Stimulated activated CD8-positive, alpha-beta memory T cell treated with anti-CD3 and anti-CD28 coated beads, Interleukin-15, amount 100 ng/mL, for 48 hours (primary cell): ENCODE measurements around the gene ZCCHC24.

ENCODE experiments used
- DNase-seq, 2 donors: peaks; one replicate each; pipeline ENCODE4 v3.0.0-alpha.2; 2020; ENCODE audit warnings: low read depth in 2 of 2

Gene ZCCHC24

DNA sequence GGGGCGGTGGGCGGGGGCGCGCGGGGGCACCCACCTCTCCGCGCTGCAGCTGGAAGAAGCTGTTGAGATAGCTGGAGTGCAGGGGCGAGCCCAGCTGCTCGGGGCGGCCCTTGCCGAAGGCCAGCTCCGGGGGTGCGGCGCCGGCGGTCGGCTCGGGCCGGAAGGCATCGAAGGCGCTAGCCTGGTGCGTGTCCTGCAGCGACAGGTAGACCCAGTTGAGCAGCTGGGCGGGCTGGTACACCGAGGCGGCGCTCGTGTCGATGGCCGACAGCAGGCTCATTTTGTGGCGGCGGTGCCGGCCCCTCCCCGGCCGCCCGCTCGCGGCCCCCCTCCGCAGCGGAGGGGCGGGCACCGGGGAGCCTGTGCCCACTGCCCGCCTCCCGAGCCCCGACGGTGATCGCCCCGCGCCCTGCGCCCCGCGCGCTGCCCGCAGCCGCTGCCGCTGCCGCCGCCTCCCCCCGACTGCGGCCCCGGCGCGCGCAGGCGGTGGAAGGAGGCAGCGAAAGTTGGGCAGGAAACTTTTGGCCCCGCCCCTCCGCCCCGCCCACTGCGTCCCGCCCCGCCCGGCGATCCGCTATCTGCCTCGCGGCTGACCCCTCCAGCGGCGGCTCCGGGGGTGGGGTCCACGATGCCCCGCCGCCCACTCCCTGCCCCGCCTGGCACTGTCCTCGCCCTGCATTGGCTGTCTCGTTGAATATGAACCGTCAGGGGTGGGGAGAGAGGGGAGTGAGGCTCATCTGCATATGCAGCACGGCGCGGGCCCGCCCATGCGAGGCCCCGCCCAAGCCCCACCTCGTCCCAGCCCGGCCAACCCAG lies at the start of gene ZCCHC24:
Gene ZCCHC24, minus strand, starts transcription at position 464 of the 816 bp plus-strand sequence. Its CDS starts 184 bp downstream, at position 280.
- peak; percentile 92 for DNase-seq

DNA sequence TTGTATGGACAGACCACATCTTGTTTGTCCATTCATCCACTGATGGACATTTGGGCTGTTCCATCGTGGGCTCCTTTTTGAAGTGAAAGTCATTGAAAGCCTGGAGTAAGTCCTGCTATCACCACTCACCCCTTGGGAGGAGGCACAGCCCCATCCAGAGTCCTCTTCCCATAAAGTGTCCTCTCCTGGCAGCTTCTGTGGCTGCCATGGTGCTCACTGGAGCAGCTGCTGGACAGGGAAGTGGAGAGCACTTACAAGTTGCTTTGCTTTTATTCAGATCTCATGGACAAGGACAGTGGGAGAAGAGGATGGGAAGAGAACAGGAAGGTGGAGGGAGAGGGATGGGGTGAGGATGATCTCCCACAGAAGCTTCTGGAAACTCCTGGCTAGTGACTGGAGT lies 48.4 kb upstream of the ZCCHC24 start:
- no peak for DNase-seq

DNA sequence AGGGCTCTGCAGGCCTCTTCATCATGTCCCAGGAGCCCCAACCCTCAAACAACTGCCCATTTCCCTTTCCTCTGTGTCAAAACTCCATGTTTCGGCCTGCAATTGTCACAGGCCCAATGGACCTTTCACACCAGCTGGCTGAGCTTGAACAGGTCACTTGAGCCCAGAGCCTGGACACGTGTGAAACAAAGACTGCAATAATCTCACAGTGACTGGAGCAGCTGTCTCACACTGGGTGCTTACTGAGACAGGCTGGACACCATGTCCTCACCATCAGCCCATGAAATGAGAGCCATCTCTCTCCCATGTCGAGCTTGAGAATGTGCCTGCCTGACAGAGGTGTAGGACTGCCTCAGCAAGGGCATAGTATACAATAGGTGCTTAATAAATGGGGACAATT lies 47.4 kb upstream of the ZCCHC24 start:
- no peak for DNase-seq

DNA sequence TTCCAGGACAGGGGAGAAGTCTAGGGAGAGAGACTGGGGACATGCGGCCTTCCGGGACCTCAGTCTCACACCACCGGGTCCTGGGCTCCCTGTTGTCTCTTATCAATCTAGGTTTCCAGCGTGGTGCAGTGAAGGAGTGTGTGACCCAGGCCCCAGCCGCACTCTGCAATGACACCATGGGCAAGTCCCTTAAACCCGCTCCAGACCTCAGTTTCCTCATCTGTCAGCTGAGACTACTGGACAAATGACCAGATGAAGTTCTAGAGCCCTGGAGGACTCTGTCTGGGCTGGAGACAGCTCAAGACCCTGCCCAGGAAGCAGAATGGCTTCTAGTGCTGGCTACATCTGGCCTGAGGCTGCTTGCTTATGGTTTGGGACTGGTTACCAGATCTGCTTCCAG lies 46.8 kb upstream of the ZCCHC24 start:
- DNase-seq, result no peak

GRCh38 chr10:79491143-79491835 lies 45.9 kb upstream of the ZCCHC24 start:
- no peak for DNase-seq

- DNase-seq, result no peak
Observed at GRCh38 chr10:79490400-79491142, 45.1 kb upstream of the ZCCHC24 start.

DNA sequence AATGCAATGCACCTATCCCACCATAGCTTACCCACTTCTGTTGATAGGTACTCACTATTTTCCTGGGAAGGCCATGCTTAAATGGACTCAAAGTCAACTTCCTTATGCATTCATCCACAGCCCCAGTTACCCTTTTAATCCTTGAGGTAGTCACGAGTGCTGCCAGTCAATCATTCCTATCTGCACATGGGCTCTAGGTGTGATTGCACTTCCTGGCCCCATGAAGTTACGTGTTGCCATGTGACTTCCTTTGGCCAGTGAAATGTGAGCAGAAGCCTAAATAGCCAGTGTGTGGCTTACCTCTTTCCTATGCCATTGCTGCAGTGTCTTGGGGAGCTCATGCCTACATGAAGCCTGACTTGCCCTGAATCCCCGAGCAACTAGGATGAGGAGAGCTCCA lies 43.4 kb upstream of the ZCCHC24 start:
- no peak for DNase-seq

DNA sequence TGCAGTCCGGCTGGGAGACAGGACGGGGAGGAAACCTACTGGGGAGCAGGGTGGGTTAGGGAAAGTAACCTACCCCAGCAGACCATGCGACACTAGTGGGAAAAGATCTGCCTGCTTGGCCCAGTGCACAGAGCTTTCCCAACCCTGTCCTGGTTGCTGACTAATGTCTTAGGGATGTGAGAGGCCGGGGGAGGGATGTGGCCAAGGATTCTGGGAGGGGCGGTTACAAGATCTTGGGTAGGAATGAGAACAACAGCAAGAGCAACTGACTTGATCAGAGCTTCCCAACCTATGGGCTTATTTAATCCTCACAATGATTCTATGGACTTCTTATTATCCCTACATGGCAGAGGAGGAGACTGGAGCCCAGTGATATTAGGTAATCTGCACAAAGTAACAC lies 42.9 kb upstream of the ZCCHC24 start:
- DNase-seq, result no peak

- peak in 1 of 2 donors; percentile 13 for DNase-seq
Observed at GRCh38 chr10:79487296-79488194, 42.1 kb upstream of the ZCCHC24 start.

DNA sequence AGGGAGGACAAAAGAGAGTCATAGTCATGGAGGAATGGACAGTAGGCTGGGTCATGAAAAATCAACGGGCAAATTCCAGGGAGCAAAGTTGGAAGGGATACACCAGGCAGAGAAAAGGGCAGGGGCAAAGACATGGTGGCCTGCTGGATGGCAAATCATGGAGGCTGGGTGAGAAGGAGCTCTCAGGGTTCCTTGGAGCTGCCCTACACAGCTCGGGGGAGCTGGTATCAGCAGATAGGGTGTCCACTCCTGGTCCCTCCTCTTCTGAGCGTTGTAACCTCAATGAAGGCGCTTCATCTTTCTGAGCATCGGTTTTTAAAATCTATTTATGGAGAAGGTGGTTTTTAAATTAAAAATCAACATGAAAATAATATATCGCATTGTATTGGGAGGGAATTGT lies 39.1 kb upstream of the ZCCHC24 start:
- no peak for DNase-seq

DNA sequence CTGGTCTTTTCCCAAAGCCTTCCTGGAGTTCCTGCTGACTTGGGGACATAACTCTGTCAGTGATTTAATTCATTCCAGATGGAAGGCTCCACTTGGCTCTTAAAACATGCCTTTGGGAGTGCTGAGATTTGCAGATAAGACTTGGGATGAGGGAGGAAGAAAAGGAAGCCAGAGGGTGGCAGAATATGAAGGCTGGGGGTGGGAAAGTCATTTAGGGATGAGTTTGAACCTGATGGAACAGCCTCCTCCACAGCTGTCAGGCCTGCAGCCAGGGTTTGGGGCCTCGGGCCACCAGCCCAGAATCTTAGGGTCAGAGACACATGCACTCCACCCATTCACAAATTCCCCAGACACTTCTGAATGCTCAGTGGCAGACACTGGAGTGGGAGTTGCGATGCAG lies 38.5 kb upstream of the ZCCHC24 start:
- no peak for DNase-seq

- DNase-seq, result no peak
Observed at GRCh38 chr10:79483299-79483698, 37.9 kb upstream of the ZCCHC24 start.

DNA sequence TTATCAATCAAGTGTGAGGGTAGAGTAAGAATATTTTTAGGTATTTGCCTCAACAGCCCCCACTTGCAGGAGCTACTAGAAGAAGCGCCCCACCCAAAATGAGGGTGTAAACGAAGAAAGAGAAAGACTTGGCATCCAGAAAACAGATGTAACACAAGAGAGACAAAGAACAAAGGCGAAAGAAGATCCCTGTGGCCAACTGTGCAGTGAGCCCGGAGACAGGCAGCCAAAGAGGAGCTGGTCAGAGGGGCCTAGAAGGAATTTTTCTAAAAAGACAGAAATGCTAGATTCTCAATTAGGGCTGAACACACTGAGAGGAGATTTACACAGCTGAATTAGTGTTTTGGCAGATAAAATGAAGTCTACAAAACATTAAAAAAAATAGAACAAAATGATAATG lies 37.3 kb upstream of the ZCCHC24 start:
- DNase-seq, result no peak

- DNase-seq, result no peak
Observed at GRCh38 chr10:79482304-79482703, 36.9 kb upstream of the ZCCHC24 start.

DNA sequence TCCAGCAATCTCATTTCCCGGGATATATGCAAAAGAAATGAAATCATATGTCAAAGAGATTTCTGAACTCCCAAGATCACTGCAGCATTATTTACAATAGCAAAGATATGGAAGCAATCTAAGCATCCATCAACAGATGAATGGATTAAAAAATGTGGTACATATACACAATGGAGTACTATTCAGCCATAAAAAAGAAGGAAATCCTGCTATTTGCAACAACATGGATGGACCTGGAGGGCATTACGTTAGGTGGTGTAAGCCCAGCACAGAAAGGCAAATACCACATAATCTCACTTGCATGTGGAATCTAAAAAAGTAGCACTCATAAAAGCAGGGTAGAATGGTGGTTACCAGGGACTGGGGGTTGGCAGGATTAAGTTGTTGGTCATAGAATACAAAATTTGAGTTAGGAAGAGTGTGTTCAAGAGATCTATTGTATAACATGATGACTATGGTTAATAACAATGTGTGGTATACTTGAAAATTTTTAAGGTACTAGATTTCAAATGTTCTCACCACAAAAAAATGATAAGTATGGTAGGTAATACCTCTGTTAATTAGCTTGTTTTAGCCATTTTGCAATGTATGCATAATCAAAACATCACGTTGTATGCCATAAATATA lies 34.0 kb upstream of the ZCCHC24 start:
- no peak for DNase-seq

DNA sequence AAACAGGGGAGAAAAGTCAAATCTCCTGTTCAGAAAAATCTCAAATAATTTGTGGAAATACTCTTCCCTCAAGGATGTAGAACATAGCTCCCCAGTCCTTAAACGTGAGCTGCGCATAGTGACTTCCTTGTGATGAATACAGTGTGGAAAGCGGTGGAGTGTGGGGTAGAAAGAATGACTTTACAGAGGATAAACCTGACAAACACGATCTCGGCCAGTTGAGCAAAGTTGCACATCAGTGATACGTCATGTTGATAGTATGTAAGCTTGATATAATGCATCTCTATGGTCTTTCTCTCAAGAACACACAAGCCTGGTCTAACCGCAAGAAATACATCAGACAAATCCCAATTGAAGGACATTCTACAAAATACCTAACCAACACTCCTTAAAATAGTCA lies 32.0 kb upstream of the ZCCHC24 start:
- no peak for DNase-seq

- no peak for DNase-seq
Observed at GRCh38 chr10:79476645-79477044, 31.2 kb upstream of the ZCCHC24 start.

DNA sequence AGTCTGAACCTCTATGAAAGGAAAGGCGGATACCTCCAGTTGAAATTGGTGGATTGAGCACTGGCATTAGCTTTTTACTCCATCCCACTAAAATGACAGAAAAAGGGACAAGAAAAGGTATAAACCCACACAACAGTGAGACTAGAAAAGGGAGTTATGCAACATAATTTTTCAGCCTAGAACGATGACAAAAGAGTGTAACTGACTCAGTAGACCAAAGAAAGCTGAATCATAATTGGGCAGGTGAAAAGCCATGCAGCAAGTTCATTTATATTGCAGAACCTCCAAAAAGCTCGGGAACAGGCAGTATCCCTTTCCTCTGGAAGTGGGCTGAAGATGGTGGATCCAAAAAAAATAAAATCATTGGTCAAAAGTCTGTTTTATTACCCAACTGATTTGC lies 30.5 kb upstream of the ZCCHC24 start:
- DNase-seq, result no peak

DNA sequence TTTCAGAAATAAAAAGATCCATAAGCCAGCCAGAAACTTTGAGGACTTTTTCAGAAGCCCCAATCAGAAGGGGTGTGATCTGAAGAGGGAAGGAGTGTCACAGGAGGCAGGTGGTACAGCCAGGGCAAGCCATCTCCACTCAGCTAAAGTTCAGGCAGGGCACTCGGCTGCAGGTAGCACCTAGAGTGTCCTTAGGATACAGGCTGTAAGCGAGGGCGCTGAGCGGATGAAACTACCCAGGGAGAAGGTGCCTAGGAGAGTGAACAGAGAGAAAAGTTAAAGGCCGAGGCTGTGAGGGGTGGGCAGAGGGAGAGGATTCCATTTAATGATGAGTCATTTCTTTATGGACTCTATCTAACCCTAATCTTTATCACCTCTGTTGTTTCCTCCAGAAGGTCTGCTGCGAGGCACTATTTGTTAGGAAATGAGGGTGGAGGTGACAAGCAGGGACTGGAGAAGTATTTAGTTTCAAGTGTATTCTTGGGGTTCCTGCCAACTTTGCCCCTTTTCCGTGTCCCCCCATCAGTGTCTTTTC lies 29.8 kb upstream of the ZCCHC24 start:
- DNase-seq, result no peak

GRCh38 chr10:79473496-79474095 lies 28.2 kb upstream of the ZCCHC24 start:
- no peak for DNase-seq
